HUES6 (cell line): ENCODE measurements around the gene STXBP6.

ENCODE experiments used
- H3K27ac ChIP-seq: 2 replicates; pipeline ENCODE4 v1.7.0; 2013; ENCODE audit warnings: low read depth, mild to moderate bottlenecking, low read length, inconsistent platforms
- H3K27me3 ChIP-seq: 2 replicates; pipeline ENCODE4 v1.6.1; 2013; ENCODE audit warnings: low read length; ENCODE audit not compliant: control insufficient read depth, insufficient read depth
- H3K36me3 ChIP-seq: 2 replicates; pipeline ENCODE4 v1.6.1; 2013; ENCODE audit warnings: low read length; ENCODE audit not compliant: control insufficient read depth, insufficient read depth
- H3K4me1 ChIP-seq: 2 replicates; pipeline ENCODE4 v1.6.1; 2013; ENCODE audit warnings: low read length; ENCODE audit not compliant: control insufficient read depth, insufficient read depth
- H3K4me3 ChIP-seq: 2 replicates; pipeline ENCODE4 v1.5.1; 2013; ENCODE audit warnings: low read depth, low read length
- H3K9ac ChIP-seq: one replicate; pipeline ENCODE4 v1.6.1; 2013; ENCODE audit warnings: mild to moderate bottlenecking, low read length
- H3K9me3 ChIP-seq: 2 replicates; pipeline ENCODE4 v1.6.1; 2013; ENCODE audit warnings: low read depth, low read length; ENCODE audit not compliant: control insufficient read depth, insufficient read depth

The STXBP6 gene

DNA sequence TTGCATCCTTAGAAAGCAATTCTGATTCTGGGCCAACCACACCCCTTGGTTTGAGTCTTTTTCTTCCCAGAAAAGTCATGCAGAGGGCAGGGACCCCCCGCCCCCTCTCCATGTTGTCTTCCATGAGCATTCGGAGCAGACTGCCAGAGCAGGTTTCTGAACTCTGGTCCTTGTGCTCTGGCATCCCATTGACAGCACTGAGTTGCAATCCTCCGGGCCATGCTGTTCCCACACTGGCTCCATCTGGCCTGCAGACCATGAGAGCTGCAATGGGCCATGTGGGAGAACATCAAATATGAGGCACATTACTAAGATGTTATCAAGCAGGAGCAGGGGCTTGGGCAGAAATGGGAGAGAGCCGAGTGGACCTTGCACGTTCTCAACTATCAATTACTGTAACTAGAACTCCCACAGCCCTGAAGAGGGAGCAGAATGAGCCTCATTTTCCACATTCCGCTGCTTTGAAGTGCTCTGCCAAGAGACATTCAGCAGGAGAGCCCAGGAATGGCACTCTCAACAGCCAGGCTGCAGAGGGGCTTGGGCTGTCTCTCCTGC lies 157.4 kb downstream of the STXBP6 start:
- H3K9me3 ChIP-seq: no peaks in the 10 kb centered on the region
- no peaks in the 10 kb centered on the region for H3K27me3 ChIP-seq
- H3K36me3 ChIP-seq: no peaks in the 10 kb centered on the region
- no peaks in the 10 kb centered on the region; the same call in 1 of the 2 replicates for H3K4me1 ChIP-seq
- H3K27ac ChIP-seq: no peak overlapping the region
- no peak overlapping the region for H3K9ac ChIP-seq
- H3K4me3 ChIP-seq: no peak overlapping the region

DNA sequence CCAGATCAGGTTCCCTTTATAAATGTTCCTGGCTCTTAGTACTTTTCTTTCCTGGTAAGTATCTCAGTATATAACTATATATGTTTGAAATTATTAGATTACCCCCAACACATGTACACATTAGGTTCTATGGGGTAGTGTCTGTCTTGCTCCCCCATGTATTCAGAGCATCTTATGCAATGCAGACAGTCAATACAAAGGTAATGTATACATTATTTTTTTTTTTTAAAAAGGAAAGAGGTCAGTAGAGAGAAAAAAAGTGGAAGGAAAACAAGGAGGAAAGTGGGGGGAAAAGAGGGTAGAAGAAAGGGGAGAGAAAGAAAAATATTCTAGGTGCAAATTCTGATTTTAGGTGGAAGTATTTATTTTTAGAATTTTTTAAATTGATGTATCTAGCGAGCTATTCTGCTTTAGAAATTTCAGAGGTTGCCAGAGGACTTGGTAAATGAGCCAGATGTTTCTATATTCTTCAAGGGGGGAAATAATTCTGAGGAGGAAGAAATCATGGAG lies 157.9 kb downstream of the STXBP6 start:
- H3K4me1 ChIP-seq: no peaks in the 10 kb centered on the region; the same call in 1 of the 2 replicates
- no peak overlapping the region for H3K4me3 ChIP-seq
- no peaks in the 10 kb centered on the region for H3K27me3 ChIP-seq
- H3K27ac ChIP-seq: no peak overlapping the region
- H3K9me3 ChIP-seq: no peaks in the 10 kb centered on the region
- no peak overlapping the region for H3K9ac ChIP-seq
- no peaks in the 10 kb centered on the region for H3K36me3 ChIP-seq

- no peaks in the 10 kb centered on the region for H3K36me3 ChIP-seq
- H3K27me3 ChIP-seq: no peaks in the 10 kb centered on the region
- no peaks in the 10 kb centered on the region for H3K9me3 ChIP-seq
- H3K27ac ChIP-seq: no peak overlapping the region
- H3K4me3 ChIP-seq: no peak overlapping the region
- H3K4me1 ChIP-seq: no peaks in the 10 kb centered on the region; the same call in 1 of the 2 replicates
- H3K9ac ChIP-seq: no peak overlapping the region
These were observed 159.2 kb downstream of the STXBP6 start for GRCh38 chr14:24890716-24891115.

GRCh38 chr14:24889843-24890242 lies 160.1 kb downstream of the STXBP6 start:
- no peaks in the 10 kb centered on the region for H3K27me3 ChIP-seq
- no peak overlapping the region for H3K4me3 ChIP-seq
- H3K9ac ChIP-seq: no peak overlapping the region
- H3K4me1 ChIP-seq: no peaks in the 10 kb centered on the region; the same call in 1 of the 2 replicates
- no peaks in the 10 kb centered on the region for H3K9me3 ChIP-seq
- H3K27ac ChIP-seq: no peak overlapping the region
- H3K36me3 ChIP-seq: no peaks in the 10 kb centered on the region

DNA sequence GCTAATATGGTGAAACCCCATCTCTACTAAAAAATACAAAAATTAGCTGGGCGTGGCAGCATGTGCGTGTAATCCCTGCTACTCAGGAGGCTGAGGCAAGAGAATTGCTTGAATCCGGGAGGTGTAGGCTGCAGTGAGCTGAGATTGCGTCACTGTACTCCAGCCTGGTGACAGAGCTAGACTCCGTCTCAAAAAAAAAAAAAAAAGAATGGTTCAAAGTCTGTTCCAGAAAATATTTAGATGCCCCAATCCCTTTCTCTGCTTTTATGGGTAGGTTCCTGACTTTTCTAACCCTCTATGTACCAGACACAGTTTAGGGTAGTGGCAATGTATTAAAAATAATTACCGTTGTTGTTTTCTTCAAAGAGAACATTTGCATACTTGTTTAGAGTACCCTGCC lies 161.4 kb downstream of the STXBP6 start:
- Histone ChIP-seq H3K9ac (no peak overlapping the region), H3K9me3 (no peaks in the 10 kb centered on the region), H3K4me1 (no peaks in the 10 kb centered on the region; the same call in 1 of the 2 replicates), H3K4me3 (no peak overlapping the region), H3K27ac (no peak overlapping the region), H3K36me3 (no peaks in the 10 kb centered on the region), H3K27me3 (no peaks in the 10 kb centered on the region)

- Histone ChIP-seq H3K36me3 (no peaks in the 10 kb centered on the region), H3K9ac (no peak overlapping the region), H3K4me3 (no peak overlapping the region), H3K4me1 (no peaks in the 10 kb centered on the region; the same call in 1 of the 2 replicates), H3K27ac (no peak overlapping the region), H3K27me3 (no peaks in the 10 kb centered on the region), H3K9me3 (no peaks in the 10 kb centered on the region)
These were observed 162.2 kb downstream of the STXBP6 start for GRCh38 chr14:24887623-24888304.

DNA sequence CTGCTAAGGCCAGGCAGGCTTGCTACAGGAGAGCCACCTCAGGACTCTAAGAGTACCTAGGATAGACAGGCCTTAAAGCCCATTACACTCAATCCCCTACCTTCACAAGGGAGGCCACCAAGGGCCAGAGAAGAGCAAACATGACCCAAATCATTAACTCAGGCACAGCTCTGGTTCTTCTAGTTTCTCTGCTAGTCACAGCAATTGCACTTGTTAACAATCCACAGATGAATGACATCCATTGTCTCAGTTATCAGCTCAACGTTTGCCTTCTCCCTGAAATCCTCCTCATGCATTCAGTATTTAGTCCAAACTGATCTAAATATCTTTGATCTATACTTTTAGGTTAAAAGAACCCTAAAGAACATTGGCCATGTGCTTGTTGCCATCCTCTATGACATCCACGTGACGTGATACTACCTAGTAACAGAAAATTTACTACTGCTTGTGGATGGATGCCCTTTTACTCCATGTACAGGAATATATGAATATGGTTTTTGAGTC lies 164.5 kb downstream of the STXBP6 start:
- Histone ChIP-seq H3K27me3 (no peaks in the 10 kb centered on the region), H3K9me3 (no peaks in the 10 kb centered on the region), H3K4me1 (no peaks in the 10 kb centered on the region; the same call in 1 of the 2 replicates), H3K36me3 (no peaks in the 10 kb centered on the region), H3K4me3 (no peak overlapping the region), H3K27ac (no peak overlapping the region), H3K9ac (no peak overlapping the region)

GRCh38 chr14:24883576-24883975 lies 166.4 kb downstream of the STXBP6 start:
- H3K27ac ChIP-seq: no peak overlapping the region
- no peak overlapping the region for H3K9ac ChIP-seq
- no peak overlapping the region for H3K4me3 ChIP-seq
- no peaks in the 10 kb centered on the region for H3K36me3 ChIP-seq
- no peaks in the 10 kb centered on the region; the same call in 1 of the 2 replicates for H3K4me1 ChIP-seq
- H3K27me3 ChIP-seq: no peaks in the 10 kb centered on the region
- H3K9me3 ChIP-seq: no peaks in the 10 kb centered on the region

DNA sequence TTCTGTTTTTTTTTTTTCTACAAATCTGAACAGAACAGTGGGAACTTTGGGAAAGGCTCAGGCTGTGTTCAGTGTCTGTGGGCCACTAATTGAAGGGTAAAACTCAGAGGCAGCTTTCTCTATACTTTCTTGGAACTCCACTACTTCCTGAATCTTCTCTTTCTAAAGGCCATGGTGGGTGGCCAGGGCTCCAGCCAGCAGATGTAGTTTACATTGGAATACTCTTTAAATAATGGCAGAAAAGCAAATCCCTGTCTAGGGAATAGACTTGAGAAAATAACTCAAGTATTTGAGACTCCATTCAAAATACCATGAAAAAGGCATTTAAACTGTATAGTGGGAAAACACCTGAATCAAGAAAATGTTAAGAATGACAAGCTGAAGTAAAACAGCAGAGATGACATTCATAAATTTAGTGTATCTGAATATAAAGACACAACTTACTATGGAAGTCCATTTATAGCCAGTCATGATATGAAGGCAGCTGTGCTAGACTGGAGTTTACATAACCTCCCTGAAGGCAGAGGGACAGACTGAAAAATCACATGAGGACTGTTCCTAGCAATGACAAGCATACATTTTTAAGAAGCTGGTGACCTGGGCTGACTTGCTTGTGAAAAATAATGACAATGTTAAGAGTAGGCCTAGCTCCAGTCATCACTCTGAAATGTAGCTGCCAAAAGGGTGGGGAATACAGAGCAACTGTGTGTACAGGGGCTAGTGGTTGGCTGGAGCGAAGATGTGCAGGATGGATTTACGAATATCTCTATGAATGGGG lies 168.6 kb downstream of the STXBP6 start:
- no peaks in the 10 kb centered on the region for H3K4me1 ChIP-seq
- no peak overlapping the region for H3K9ac ChIP-seq
- no peaks in the 10 kb centered on the region for H3K36me3 ChIP-seq
- H3K27me3 ChIP-seq: no peaks in the 10 kb centered on the region
- no peaks in the 10 kb centered on the region for H3K9me3 ChIP-seq
- H3K27ac ChIP-seq: no peak overlapping the region
- no peak overlapping the region for H3K4me3 ChIP-seq

DNA sequence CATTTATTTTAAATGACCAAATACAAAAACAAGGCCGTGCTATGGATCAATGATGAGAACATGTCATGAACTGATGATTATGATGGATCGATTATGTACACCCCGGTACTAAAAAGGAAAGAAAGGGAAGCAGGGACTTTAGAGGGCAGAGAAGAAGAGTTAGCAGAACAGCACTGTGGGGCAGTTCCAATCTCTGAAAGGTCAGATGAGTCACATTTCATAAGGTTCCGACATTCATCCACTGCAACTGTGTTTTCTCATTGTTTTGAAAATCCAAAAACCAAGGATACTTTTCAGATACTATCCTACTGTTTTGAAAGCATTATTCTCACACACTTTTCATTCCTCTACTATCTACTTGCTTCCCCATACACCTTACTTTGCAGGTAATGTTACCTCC lies 169.3 kb downstream of the STXBP6 start:
- Histone ChIP-seq H3K4me3 (no peak overlapping the region), H3K27ac (no peak overlapping the region), H3K4me1 (no peaks in the 10 kb centered on the region), H3K9me3 (no peaks in the 10 kb centered on the region), H3K27me3 (no peaks in the 10 kb centered on the region), H3K36me3 (no peaks in the 10 kb centered on the region), H3K9ac (no peak overlapping the region)
